IMR-90 (cell line): ENCODE measurements around the gene THOC6.

Source experiments
- POLR2A ChIP-seq: IDR thresholded peaks from 2 replicates; pipeline ENCODE4 v1.6.1; 2012; ENCODE audit warnings: mild to moderate bottlenecking, low read depth, low read length
- RAD21 ChIP-seq: IDR thresholded peaks from 2 replicates; pipeline ENCODE4 v1.6.1; 2012; ENCODE audit warnings: low read length, improper control_type of control experiment
- RCOR1 ChIP-seq: IDR thresholded peaks from 2 replicates; pipeline ENCODE4 v1.6.1; 2012; ENCODE audit warnings: mild to moderate bottlenecking, low read length, improper control_type of control experiment; ENCODE audit not compliant: insufficient replicate concordance
- USF2 ChIP-seq: fragments of 150-350 bp; IDR thresholded peaks from 2 replicates; pipeline ENCODE4 v1.6.1; 2017; ENCODE audit warnings: mild to moderate bottlenecking, antibody characterized with exemption, low read length, low read depth
- TF ChIP-seq, protein P1 (sequence below): conservative IDR thresholded peaks from 2 replicates; pipeline ENCODE4 v1.5.1; 2012; ENCODE audit warnings: mild to moderate bottlenecking, low read depth, low read length, improper control_type of control experiment

DNA sequence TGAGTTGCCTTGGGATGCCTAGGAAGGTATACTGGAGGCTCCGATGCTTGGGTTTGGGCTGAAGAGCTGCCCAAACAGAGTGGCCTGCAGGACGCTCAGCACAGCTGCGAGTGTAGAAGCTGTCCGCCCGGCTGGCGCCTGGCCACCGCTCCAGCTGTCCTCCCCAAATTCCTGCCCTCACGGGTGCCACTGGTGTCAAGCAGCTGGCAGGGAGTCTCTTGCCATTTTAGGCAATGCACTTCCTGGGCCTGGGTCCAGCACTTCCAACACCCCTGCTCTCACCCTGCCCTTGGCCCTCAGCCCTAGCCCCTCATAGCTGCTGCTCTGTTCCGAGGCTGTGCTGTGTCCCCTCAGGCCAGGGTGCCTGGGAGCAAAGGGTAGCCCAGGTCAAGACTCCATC lies 38.4 kb upstream of the THOC6 start:
- TF ChIP-seq RAD21 (no peak), USF2 (no peak), RCOR1 (no peak), POLR2A (no peak)
- TF ChIP-seq, protein P1, sequence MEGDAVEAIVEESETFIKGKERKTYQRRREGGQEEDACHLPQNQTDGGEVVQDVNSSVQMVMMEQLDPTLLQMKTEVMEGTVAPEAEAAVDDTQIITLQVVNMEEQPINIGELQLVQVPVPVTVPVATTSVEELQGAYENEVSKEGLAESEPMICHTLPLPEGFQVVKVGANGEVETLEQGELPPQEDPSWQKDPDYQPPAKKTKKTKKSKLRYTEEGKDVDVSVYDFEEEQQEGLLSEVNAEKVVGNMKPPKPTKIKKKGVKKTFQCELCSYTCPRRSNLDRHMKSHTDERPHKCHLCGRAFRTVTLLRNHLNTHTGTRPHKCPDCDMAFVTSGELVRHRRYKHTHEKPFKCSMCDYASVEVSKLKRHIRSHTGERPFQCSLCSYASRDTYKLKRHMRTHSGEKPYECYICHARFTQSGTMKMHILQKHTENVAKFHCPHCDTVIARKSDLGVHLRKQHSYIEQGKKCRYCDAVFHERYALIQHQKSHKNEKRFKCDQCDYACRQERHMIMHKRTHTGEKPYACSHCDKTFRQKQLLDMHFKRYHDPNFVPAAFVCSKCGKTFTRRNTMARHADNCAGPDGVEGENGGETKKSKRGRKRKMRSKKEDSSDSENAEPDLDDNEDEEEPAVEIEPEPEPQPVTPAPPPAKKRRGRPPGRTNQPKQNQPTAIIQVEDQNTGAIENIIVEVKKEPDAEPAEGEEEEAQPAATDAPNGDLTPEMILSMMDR, result no peak
